ENCODE results near the gene ROPN1B.
"Not testable (repeated sequence)": the region's sequence is repeated elsewhere in the genome, so short reads cannot be mapped to it uniquely, and the experiment has no call there.

Gene ROPN1B

DNA sequence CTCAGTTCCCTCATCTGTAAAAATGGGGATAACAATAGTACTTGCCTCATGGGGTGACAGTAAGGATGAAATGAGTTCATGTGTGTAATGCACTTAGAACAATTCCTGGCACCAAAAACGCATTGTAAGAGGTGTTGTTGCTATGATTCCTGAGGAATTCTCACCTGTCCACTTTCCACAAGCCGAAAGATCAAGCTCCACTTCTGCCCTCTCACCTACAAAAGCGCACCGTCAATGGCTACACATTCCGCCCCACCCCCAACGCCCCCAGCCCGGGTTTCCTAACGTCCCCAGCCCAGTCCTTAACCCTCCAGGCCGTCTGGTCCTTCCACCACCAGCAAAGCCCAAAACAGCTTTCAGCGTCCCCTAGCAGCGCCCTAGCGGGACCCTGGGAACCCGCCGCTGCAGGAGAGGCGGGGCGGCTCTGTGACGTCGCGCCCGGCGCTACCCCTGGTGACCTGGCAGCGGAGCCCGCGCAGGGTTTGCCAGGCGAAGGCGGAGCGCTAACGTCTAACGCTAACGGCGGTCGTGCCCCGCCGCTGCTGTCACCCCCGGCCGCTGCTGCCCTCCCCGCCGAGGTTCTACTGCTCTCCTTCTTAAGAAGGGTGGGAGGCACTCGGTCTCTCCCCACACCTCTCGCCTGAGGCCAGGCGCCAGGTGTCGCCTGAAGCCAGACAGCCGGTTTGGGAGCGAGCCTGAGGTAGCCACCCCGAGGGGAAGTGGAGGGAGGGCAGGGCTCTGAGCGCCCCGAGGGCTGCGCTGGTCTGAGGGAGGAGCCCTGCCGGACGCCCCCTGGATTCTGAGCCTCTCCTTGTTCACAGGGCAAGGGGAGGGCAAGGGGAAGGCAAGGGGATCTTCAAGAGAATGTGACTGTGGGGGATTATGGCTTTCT lies at the start of gene ROPN1B:
Gene ROPN1B, plus strand, starts transcription at position 478 of the 892 bp plus-strand sequence. CDS start 2,877 bp downstream, outside the sequence.
- FAIRE-seq, result peak; percentile 90
- not testable (repeated sequence) for DNase-seq (ENCODE audit: insufficient read length, low spot score)

DNA sequence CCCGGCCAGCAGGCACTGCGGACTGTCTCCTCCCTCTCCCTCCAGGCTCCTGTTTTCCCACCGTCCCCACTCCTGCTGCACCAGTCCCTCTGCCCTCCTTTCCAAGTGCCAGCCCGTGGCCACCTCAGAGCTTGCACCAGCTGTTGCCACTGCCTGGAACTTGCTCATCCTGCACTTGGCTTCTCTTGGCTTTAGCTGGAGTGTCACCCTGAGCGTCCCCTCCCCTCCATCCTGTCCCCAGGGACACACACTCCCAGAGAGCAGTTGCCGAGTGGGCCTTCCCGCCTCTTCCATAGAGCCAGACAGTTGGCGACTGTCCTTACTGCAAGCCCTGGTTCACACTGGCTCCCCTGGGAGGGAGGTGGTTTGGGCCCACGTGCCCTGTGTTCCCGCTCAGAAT lies 48.8 kb upstream of the ROPN1B start:
- not testable (repeated sequence) for DNase-seq (ENCODE audit: insufficient read length, low spot score); FAIRE-seq

DNA sequence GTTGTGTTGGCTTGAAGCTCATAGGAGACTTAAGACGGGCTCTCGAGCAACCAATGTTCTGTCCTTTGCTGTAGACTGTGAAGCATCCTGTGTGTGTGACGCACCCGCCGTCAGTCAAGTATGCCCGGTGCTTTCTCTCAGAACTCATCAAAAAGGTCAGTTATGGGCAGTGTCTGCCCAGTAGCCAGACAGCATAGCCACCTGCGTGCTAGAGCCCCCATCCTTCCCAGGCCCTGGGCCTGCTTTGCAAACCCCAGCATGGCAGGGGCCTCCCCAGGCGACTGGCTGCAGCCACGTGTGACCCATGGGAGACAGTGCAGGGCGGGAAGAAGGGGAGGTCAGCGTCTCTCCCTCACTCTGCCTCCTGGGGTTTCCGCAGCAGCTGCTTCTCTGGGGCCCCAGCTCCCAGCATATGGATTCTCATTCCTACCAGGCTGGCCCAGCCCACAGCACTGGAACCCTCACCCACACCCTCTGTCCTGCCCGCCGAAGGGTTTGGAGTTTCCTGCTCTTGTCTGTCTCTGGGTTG lies 48.2 kb upstream of the ROPN1B start:
- DNase-seq (ENCODE audit: insufficient read length, low spot score); FAIRE-seq: not testable (repeated sequence)

DNA sequence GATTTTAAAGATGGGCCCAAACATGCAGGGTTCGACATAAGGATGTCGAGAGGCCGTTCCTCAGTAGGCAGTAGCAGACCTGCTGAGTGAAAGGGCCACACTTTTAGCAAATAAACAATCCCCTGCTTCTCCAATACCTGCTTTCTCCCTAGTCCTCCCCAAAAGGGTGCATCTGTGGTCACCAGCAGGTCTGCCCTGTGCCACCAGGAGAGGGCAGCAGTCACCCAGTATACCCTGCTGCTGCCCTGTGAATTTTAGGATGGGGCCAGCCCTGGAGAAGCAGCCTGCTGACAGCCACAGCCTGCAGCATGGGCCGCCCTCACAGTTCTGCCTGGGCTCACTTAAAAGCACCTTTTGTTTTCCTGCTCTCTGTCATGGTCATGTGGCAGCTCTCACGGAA lies 47.3 kb upstream of the ROPN1B start:
- not testable (repeated sequence) for FAIRE-seq

DNA sequence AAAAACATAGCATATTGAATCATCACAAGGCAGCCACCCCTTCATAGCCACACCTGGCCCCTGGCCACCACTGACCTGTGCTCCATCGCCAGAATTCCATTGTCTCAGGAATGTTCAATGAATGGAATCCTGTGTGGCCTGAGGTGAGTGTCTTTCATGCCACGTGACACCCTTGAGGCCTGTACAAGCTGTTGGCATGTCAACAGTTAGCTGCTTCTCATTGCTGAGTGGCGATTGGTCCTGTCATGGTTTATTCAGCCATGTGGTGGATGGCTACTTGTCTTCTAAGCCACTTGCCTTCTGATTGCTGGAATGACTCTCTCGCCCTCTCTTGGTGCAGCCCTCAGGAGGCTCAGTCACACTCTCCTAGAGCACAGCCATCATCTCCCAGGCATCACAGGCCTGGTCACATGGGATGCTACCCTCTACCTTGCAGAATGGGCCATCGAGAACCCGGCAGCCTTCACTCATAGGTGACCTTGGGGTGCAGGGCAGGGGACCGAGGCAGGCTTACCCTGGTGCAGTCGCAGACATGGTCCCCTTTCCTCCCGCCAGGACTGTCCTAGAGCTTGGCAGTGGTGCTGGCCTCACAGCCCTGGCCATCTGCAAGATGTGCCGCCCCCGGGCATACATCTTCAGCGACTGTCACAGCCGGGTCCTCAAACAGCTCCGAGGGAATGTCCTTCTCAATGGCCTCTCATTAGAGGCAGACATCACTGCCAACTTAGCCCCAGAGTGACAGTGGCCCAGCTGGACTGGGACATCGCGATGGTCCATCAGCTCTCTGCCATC lies 45.5 kb upstream of the ROPN1B start:
- DNase-seq (ENCODE audit: insufficient read length, low spot score); FAIRE-seq: not testable (repeated sequence)

More for the DNA sequence above, 47.3 kb upstream of the ROPN1B start:
- DNase-seq (ENCODE audit: insufficient read length, low spot score), result not testable (repeated sequence)

DNA sequence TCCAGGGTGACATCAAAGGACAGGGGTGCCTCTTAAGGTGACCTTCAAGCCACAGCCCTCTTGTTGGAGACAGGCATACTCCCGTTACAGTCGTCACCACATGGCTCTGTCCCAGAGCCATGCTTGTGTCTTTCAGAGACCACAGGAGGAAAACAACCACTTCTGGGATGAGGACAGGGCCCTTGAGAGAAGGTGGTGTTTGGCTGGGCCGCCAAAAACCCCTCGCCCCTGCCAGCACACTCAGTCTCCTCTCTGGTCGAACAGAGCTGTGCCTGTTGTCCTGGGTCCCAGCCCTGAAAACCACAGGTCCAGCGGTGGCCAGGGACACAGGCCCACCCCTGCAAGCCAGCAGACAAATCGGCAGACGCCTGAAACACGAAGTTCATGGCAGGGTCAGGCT lies 44.7 kb upstream of the ROPN1B start:
- not testable (repeated sequence) for DNase-seq (ENCODE audit: insufficient read length, low spot score); FAIRE-seq

DNA sequence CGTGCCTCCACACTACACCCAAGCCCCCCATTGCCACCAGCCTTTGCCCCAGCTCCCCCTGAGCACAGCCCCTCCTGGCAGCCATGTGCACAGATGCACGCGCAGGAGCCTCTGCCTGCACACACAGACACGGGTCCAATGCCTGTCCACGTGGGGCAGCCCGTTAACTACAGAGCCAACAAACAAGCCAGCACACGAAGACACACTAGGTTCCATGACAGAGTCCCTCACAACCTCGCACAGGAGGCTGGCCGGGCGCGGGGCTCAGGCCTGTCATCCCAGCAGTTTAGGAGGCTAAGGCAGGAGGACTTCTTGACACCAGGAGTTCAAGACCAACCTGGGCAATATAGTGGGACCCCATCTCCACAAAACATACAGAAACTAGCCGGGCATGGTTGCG lies 43.3 kb upstream of the ROPN1B start:
- DNase-seq (ENCODE audit: insufficient read length, low spot score); FAIRE-seq: not testable (repeated sequence)

DNA sequence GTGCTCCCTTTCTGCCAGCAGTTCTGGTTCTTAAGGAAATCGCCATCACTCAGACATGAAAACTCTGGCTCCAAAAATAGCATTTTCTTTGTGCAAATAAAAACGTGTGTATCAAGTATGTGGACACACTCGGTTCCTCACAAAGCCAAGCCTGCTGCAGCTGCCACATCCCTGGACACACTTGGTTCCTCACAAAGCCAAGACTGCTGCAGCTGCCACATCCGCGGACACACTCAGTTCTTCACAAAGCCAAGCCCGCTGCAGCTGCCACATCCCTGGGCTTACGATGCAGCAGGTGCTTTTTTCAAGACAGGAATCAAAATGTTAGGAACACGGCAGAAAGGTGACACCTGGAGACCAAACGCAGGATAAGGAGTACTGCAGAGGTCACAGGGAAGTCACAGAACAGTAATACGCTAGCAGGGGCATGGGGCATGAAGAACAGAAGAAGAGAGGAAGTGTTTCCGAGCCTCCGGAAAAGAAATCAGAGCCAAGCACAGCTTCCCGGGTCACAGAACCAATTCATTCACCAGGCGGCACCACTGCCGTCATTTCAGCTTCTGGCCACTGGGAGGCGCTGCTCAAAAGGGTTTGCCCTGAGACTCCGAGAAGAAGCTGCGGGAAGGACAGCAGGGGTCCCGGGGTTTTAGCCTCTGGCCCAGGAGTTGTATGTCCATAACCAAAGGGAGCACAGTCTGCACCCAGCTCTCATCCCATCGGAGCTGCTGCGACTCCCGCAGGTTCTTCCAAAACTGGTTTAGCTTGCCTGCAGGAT lies 40.0 kb upstream of the ROPN1B start:
- not testable (repeated sequence) for DNase-seq (ENCODE audit: insufficient read length, low spot score); FAIRE-seq

DNA sequence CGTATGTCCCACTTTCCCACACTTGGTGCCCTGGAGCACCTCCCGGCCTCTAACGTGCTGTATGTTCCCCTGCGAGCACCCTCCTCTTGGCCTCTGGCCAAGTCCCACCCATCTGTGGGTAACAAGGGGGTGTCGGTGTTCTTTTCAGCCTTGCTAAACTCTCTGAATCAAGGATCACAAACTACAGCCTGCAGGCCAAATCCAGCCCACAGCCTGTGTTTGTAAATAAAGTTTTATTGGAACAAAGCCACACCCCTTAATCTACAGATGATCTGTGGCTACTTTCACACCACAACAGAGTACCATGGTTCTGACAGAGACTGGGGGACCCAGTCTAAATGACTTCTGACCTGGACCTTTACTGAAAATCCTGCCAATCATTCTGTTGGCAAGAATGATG lies 39.2 kb upstream of the ROPN1B start:
- not testable (repeated sequence) for FAIRE-seq; DNase-seq (ENCODE audit: insufficient read length, low spot score)

DNA sequence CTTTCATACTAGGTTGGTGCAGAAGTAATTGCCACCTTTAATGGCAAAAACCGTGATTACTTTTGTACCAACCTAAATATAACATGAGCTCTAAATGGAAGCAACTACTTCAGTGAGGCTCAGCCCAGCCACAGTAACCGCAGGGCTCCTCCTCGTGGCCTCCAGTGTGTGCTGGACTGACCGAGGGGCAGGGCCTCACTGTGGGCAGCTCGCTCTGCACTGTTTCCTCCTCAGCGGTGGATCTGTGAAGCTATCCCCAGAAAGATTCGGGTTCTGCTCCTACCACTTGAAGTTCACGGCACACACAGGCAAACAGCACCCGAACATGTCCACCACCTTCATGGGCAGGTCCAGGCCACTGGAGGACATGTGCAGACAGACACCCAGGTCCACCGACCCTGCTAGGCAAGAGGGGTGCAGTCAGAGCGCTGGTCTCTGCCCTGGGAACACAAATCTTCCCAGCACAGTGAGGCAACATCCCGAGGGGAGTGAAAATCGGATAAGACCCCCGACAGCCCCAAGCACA lies 37.6 kb upstream of the ROPN1B start:
- not testable (repeated sequence) for DNase-seq (ENCODE audit: insufficient read length, low spot score); FAIRE-seq

DNA sequence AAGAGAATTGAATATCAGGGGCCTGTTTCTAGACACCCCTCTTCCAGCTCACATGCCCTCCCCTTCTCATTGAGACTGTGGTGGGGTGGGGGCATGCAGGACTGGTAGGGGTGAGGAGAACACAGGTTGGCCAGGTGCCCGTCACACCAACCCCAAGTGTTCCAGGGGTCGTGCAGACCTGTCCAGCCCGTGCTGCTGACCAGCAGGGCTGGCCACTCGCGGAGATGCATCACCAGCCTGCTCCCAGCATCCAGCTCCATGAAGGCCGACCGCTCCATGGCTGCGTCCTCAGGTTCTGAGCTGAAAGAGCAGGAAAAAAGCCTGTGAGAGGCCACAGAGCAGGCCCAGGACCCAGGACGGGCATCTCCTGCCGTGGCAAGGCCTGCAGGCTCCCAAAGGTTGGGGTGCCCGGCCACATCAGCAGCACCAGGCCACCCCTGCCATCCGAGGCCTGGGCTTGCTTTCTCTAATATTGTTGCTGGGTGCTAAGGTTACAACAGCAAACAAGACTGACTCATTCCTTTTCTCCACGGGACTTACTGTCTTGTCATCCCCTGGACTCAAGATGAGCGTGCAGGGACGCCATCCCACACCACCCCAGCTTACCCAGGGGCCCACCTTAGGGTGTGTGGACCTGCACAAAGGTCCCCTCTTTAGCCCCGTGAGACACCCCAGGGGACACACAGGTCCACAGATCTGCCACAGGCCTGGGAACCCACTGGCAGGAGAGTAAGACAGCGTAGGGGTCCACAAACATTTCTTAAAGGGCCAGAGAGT lies 35.4 kb upstream of the ROPN1B start:
- FAIRE-seq; DNase-seq (ENCODE audit: insufficient read length, low spot score): not testable (repeated sequence)

DNA sequence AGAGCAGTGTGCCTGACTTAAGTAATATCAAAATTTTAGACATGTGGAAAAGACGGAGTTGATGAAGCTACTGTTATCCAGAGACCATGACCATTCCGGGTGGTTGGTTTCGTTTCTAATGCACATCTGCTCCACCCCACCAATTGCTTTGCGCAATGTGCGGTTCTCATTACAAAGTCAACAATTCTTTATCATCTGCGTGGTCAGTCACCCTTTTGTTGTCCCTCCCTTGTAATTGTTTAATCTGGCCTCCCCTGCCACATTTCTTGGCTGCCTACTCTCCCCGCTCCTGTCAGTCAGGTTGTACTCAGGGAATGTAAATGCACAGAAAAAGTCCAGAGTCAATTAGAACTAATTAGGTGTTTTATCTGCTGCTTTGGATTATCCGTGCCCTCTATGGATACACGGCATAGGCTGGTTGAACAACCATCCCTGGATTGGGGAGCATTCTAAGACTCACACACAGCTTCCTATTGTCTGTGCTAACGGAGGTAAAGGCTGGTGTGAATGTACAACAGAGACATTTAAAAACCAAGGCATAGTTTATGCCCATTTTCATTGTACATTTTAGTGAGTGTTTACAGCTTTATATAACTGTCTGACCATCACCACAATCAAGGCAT lies 33.6 kb upstream of the ROPN1B start:
- FAIRE-seq; DNase-seq (ENCODE audit: insufficient read length, low spot score): not testable (repeated sequence)

DNA sequence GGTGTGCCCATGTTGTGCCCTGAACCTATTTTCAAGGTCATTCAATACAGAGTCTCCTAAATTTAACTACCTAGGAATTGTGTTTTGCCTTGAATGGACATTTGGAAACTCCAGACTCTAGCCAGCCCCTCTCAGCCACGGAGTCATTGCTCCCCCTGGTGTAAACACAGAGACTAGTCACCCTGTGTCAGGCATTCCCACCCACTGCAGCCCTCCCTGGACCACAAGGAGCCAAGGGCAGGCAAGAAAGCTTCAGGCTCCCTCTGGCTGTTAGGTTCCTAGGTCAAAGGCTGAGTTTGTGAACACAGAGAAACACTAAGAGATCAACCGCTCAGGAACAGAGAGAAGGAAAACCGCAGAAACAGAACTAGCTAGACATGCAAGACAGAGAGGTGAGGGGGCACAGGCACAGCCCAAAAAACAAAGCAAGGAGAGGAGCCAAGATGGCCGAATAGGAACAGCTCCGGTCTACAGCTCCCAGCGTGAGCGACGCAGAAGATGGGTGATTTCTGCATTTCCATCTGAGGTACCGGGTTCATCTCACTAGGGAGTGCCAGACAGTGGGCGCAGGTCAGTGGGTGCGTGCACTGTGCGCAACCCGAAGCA lies 32.7 kb upstream of the ROPN1B start:
- FAIRE-seq; DNase-seq (ENCODE audit: insufficient read length, low spot score): not testable (repeated sequence)

DNA sequence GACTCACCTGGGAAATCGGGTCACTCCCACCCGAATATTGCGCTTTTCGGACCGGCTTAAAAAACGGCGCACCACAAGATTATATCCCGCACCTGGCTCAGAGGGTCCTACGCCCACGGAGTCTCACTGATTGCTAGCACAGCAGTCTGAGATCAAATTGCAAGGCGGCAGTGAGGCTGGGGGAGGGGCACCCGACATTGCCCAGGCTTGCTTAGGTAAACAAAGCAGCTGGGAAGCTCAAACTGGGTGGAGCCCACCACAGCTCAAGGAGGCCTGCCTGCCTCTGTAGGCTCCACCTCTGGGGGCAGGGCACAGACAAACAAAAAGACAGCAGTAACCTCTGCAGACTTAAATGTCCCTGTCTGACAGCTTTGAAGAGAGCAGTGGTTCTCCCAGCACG lies 32.1 kb upstream of the ROPN1B start:
- not testable (repeated sequence) for FAIRE-seq; DNase-seq (ENCODE audit: insufficient read length, low spot score)

DNA sequence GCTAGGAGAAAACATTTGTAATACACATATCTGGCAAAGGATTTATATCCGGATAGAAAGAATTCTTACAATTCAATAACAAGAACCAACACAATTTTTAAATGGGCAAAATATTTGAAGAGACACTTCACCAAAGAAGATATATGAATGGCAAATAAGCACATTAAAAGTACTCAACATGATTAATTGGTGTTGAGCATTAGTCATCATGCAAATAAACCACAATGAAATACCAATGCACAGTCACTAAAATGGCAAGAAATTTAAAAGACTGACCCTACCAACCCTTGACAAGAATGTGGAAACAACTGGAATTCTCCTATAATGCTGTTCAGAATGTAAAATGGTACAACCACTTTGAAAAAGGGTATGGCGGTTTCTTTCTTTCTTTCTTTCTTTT lies 21.2 kb upstream of the ROPN1B start:
- DNase-seq (ENCODE audit: insufficient read length, low spot score); FAIRE-seq: not testable (repeated sequence)

DNA sequence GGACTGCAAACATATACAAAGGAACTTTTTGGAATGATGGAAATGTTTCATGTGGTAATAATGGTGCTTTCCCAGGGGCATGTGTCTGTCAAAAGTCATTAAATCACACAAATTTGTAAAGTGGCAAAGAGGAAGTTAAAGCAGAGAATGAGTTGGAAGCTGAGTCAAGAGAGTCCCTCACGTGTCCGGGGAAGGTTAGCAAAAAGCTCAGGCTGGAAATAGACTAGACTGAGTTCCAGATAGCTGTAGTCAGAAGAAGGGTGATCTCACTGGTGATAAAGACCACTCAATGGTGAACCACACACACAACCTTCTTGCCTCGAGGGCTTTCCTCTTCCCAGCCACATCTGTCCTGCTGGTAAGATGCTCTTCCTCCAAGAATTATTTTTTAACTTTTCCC lies 20.1 kb upstream of the ROPN1B start:
- FAIRE-seq; DNase-seq (ENCODE audit: insufficient read length, low spot score): not testable (repeated sequence)

DNA sequence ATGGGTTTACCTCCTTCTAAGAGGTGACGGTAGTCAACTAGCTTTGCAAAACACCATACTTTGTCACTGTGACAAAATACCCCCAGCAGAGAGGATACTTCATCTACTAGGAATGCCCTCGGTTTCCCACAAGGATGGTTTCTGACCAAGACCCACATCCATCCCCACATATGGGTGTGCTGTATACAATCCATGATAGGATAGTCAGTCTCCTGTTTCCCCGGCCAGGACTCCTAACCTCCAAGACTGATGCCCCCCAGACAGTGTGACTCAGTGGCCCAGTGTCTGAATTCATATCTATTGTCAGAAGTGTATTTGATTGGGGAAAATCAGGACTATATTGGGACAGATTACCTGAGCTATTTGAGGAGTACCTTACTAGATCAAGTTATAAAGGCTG lies 17.8 kb upstream of the ROPN1B start:
- not testable (repeated sequence) for FAIRE-seq; DNase-seq (ENCODE audit: insufficient read length, low spot score)

DNA sequence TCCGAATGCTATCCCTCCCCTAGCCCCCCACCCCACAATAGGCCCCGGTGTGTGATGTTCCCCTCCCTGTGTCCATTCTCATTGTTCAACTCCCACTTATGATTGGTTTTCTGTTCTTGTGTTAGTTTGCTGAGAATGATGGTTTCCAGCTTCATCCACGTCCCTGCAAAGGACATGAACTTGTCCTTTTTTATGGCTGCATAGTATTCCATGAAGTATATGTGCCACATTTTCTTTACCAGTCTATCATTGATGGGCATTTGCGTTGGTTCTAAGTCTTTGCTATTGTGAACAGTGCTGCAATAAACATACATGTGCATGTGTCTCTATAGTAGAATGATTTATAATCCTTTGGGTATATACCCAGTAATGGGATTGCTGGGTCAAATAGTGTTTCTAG lies 12.0 kb upstream of the ROPN1B start:
- FAIRE-seq, result not testable (repeated sequence)

More for the DNA sequence above, 12.0 kb upstream of the ROPN1B start:
- DNase-seq (ENCODE audit: insufficient read length, low spot score), result not testable (repeated sequence)
